K562 (cell line): ENCODE measurements around the gene BCL2L12. TPM values are rescaled to one million over a fixed set of nuclear protein-coding genes. Genes with fewer than 3 reads are reported as not detected.
A peak's percentile ranks its signal among the peaks of the same experiment; 100 is the strongest.

Experiments used
- C11orf30 ChIP-seq: fragments of 450-650 bp; IDR thresholded peaks from 2 replicates; pipeline ENCODE4 v1.6.1; 2016; ENCODE audit warnings: low read depth, mild to moderate bottlenecking
- CEBPG ChIP-seq, 3 experiments: fragments of 200-800 bp in 1 of 3; sonication (Bioruptor generic) in 1 of 3; sonication (generic) in 1 of 3; formaldehyde crosslinking in 1 of 3; IDR thresholded peaks in 2 of 3; conservative IDR thresholded peaks in 1 of 3; 2 replicates each; pipeline versions ENCODE4 v1.6.1 to v1.8.0; 2016 to 2022; ENCODE audit warnings: missing compliant biosample characterization in 2 of 3, missing genetic modification characterization in 2 of 3, mild to moderate bottlenecking in 1 of 3, missing genetic modification reagents in 1 of 3
- CHD4 ChIP-seq: fragments of 200-600 bp; sonication (generic); IDR thresholded peaks from 3 replicates; pipeline ENCODE4 v1.6.1; 2012; ENCODE audit warnings: low read depth, mild to moderate bottlenecking, mixed read lengths, low read length, inconsistent platforms; ENCODE audit not compliant: insufficient read depth, insufficient replicate concordance, poor library complexity, severe bottlenecking
- DMBX1 ChIP-seq: fragments of 250-450 bp; sonication (Bioruptor Pico); IDR thresholded peaks from 2 replicates; pipeline ENCODE4 v1.8.0; 2022; ENCODE audit warnings: inconsistent platforms, mild to moderate bottlenecking, moderate library complexity, borderline replicate concordance
- EGR1 ChIP-seq: fragments of 450-650 bp; conservative IDR thresholded peaks from 2 replicates; pipeline ENCODE4 v1.6.1; 2017; ENCODE audit warnings: mild to moderate bottlenecking
- EWSR1 ChIP-seq: fragments of 450-650 bp; IDR thresholded peaks from 2 replicates; pipeline ENCODE4 v1.6.1; 2018; ENCODE audit warnings: borderline replicate concordance, mild to moderate bottlenecking, low read depth, moderate library complexity; ENCODE audit not compliant: partially characterized antibody
- HNRNPK ChIP-seq: fragments of 200-400 bp; formaldehyde crosslinking; IDR thresholded peaks from one replicate; pipeline ENCODE4 v1.6.1; 2018; ENCODE audit warnings: mild to moderate bottlenecking, low read depth, low read length; ENCODE audit not compliant: poor library complexity, severe bottlenecking
- MED1 ChIP-seq: sonication (generic); formaldehyde crosslinking; IDR thresholded peaks from 2 replicates; pipeline ENCODE4 v1.8.1; 2023; ENCODE audit warnings: missing genetic modification reagents, borderline replicate concordance
- MTA3 ChIP-seq: fragments of 450-650 bp; formaldehyde crosslinking; IDR thresholded peaks from 2 replicates; pipeline ENCODE4 v1.6.1; 2017; ENCODE audit warnings: mild to moderate bottlenecking, borderline replicate concordance
- NFE2 ChIP-seq: IDR thresholded peaks from 2 replicates; pipeline ENCODE4 v1.6.1; 2014; ENCODE audit warnings: antibody characterized with exemption, low read depth
- SIN3A ChIP-seq, 2 experiments: fragments of 150-350 bp in 1 of 2; IDR thresholded peaks; 2 replicates each; pipeline ENCODE4 v1.6.1; 2011 to 2016; ENCODE audit warnings: borderline replicate concordance in 2 of 2, low read depth in 2 of 2, low read length in 2 of 2, mild to moderate bottlenecking in 2 of 2, moderate library complexity in 2 of 2; ENCODE audit not compliant: control insufficient read depth in 1 of 2
- TBP ChIP-seq: optimal IDR thresholded peaks from 2 replicates; pipeline ENCODE3; 2011; ENCODE audit warnings: low read depth, low read length, improper control_type of control experiment
- polyA plus RNA-seq, 8 experiments: library from polyadenylated mRNA; depleted of rRNA in 4 of 8; stranded (reverse) in 5 of 8; unstranded in 3 of 8; fragments of >200 nt; fragmentation: Nextera tagmentation in 2 of 8; fragmentation: Illumina TruSeq in 1 of 8; extraction: Ambion mirVana in 2 of 8; extraction: Trizol in 1 of 8; gene quantifications; 2 replicates each; pipeline versions ENCODE4 v1.2.1 to v1.2.3, GENCODE V29; 2011 to 2014; ENCODE audit warnings: inconsistent platforms in 1 of 8, missing spikeins in 1 of 8
- total RNA-seq, 7 experiments: library from RNA; depleted of rRNA in 6 of 7; stranded (reverse); fragments of >200 nt in 6 of 7; fragmentation: Illumina TruSeq in 2 of 7; extraction: Trizol in 2 of 7; gene quantifications; 2 replicates each; pipeline versions ENCODE4 v1.2.1 to v1.2.3, GENCODE V29; 2011 to 2021; ENCODE audit warnings: low replicate concordance in 1 of 7

BCL2L12 gene
- total and polyA plus RNA-seq, 9 of the 15 experiments (the other 6 are each of a cell fraction or from before 2014, with no cell fraction given), result 7.4 to 263 (median 81.2) TPM

DNA sequence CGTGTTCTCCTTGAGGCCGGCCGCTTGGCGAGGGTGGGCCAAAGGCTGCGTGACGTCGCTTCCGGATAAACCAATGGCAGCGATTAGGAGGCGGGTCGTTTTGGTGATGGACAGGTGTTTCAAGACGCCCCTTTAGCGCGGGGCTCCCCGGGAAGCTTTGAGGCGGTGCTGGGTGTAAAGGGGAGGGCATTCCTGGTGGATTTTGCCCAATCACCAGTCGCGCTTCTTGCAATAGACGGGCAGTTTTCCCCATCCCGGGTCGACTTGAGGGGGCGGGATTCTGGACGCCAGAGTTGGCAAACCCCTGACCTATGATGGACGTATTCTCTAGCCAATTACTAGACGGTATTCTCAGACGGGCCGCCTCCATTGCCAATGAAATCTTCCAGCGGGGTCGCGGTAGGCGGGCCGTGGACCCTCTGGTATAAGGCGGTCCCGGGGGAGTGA lies 11.1 kb downstream of the BCL2L12 start (continued):
- TF ChIP-seq CHD4 (no peak), EWSR1 (no peak), C11orf30 (peak; percentile 75; the same call in 1 of the 2 replicates), EGR1 (peak; percentile 84; the same call in 1 of the 2 replicates), CEBPG (CRISPR knock-in tag; IDR thresholded peaks at IDR 0.05) (peak; percentile 34), CEBPG (tag; conservative IDR thresholded peaks at IDR 0.05 in 1 of 2, IDR thresholded peaks at IDR 0.05 in 1 of 2) (peak; percentile 62 to 81; a peak in 2 of 4 replicates), MTA3 (peak; percentile 95), HNRNPK (no peak), DMBX1 (CRISPR knock-in tag) (no peak), NFE2 (peak; percentile 83), TBP (peak; percentile 94), MED1 (CRISPR knock-in tag) (no peak), SIN3A (IDR thresholded peaks at IDR 0.05; ENCODE audit: borderline replicate concordance in 2 of 2, control insufficient read depth in 1 of 2, low read depth in 2 of 2, low read length in 2 of 2) (no peak)
